Neural progenitor cell (in vitro differentiated cells): ENCODE results near the gene GMPPA.

Experiments
- CTCF ChIP-seq: fragments of 200-600 bp; sonication (generic); IDR thresholded peaks from 2 replicates; pipeline ENCODE4 v1.5.1; 2017; ENCODE audit warnings: antibody characterized with exemption, mild to moderate bottlenecking
- EZH2 ChIP-seq: fragments of 200-600 bp; sonication (generic); IDR thresholded peaks from 2 replicates; pipeline ENCODE4 v1.6.1; 2017; ENCODE audit warnings: antibody characterized with exemption, mild to moderate bottlenecking, moderate library complexity
- EZH2phosphoT487 ChIP-seq: fragments of 200-600 bp; sonication (generic); IDR thresholded peaks from 2 replicates; pipeline ENCODE4 v1.6.1; 2017; ENCODE audit warnings: antibody characterized with exemption

GRCh38 chr2:219551441-219552381 is 53.0 kb downstream of the GMPPA start:
- TF ChIP-seq CTCF (no peak), EZH2 (no peak), EZH2phosphoT487 (no peak)
